HG02870 (cell line): Measurements from ENCODE around the gene DHRSX.
"Not testable (repeated sequence)": the region's sequence is repeated elsewhere in the genome, so short reads cannot be mapped to it uniquely, and the experiment has no call there.

Experiments
- ATAC-seq: cut with Tn5 transposase; IDR thresholded peaks from one replicate; pipeline ENCODE4 v1.9.1; 2021; ENCODE audit warnings: mild to moderate bottlenecking, moderate library complexity; ENCODE audit not compliant: unreplicated experiment

Gene DHRSX

DNA sequence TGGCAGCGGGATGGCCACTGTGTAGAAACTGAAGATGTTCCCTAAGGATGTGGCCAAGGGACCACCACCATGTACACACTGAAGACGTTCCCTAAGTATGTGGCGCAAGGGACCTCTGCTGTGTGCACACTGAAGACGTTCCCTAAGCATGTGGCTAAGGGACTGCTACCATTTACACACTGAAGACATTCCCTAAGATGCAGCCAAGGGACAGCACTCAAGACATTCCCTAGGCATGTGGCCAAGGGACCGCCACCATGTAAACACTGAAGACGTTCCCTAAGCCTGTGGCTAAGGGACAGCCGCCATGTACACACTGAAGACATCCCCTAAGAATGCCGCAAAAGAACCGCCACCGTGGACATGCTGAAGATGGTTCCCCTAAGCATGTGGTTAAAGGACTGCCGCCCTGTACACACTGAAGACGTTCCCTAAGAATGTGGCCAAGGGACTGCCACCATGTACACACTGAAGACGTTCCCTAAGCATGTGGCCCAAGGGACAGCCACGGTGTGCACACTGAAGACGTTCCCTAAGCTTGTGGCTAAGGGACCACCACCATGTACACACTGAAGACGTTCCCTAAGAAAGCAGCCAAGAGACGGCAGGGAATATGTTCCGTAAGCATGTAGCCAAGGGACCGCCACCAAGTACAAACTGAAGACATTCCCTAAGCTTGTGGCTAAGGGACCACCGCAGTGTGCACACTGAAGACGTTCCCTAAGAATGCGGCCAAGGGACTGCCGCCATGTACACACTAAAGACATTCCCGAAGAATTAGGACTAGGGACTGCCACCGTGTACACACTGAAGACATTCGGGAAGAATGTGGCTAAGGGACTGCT is 43.3 kb downstream of the DHRSX start:
- ATAC-seq: no peak

DNA sequence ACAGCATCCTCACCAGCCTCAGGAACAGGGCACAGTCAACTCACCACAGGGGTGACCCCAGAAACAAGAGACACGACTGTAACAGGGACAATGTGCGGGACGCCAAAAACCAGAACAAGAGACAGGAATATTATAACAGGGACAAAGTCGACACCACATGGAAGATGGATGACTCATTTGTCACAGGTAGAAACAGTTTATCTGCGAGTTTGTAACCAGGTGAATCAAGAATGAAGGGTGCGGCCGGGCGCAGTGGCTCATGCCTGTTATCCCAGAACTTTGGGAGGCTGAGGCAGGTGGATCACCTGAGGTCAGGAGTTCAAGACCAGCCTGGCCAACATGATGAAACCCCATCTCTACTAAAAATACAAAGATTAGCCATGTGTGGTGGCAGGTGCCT is 44.7 kb downstream of the DHRSX start:
- ATAC-seq: not testable (repeated sequence)

DNA sequence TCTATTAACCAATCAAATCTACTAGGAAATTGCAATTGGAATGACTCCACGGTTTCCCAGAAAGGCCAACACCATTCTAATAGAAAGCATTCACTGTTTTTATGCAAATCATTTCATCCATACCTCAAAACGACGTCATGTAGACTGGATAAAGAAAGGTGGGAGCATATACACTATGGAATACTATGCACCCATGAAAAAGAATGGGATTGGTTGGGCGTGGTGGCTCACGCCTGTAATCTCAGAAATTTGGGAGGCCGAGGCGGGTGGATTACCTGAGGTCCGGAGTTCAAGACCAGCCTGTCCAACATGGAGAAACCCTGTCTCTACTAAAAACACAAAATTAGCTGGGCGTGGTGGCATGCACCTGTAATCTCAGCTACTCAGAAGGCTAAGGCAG is 46.2 kb downstream of the DHRSX start:
- ATAC-seq: not testable (repeated sequence)

DNA sequence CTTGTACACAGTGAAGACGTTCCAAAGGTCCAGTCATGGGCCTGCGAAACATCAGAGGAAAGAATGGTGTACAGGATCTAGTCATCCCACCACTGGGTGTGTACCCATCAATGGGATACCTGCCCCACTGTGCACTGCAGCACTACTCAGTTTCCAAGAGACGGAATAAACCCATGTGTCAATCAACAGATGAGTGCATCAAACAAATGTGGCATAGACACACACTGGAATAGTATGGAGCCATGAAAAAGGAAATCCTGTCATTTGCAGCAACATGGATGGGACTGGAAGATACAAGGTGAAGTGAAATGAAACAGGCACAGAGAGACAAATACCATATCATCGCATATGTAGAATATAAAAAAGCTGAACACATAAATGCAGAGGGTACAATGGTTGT is 48.0 kb downstream of the DHRSX start:
- ATAC-seq: no peak

DNA sequence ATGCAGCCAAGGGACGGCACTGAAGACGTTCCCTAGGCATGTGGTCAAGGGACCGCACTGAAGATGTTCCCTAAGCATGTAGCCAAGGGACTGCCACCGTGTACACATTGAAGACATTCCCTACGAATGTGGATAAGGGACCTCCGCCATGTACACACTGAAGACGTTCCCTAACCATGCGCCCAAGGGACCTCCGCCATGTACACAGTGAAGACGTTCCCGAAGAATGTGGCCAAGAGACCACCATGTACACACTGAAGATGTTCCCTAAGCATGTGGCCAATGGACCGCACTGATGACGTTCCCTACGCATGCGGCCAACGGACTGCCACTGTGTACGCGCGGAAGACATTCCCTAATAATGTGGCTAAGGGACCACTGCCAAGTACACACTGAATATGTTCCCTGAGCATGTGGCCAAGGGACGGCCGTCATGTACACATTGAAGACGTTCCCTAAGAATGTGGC is 48.4 kb downstream of the DHRSX start:
- no peak for ATAC-seq

DNA sequence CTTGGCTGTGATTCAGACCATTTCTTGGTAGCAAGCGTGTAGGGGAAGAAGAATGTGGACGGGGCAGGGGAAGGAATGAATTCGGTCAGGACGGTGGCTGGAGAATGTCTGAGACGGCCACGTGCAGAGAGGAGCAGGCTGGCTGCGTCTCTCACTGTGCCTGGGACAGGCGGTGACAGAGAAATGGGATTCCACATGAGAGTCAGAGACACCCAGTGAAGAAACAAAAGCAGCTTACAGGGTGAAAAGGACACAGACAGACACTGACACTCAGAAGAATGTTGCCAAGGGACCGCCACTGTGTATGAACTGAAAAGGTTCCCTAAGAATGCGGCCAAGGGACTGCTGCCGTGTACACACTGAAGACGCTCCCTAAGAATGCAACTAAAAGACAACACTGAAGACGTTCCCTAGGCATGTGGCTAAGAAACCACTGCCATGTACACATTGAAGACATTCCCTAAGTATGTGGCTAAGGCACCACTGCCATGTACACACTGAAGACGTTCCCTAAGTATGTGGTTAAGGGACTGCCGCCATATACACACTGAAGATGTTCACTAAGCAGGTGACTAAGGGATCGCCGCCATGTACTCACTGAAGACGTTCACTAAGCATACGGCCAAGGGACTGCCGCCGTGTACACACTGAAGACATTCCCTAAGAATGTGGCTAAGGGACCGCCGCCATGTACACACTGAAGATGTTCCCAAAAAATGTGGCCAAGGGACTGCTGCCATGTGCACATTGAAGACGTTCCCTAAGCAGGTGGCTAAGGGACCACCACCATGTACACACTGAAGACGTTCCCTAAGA is 49.1 kb downstream of the DHRSX start:
- no peak for ATAC-seq

GRCh38 chrX:2450681-2451080 is 50.1 kb downstream of the DHRSX start:
- no peak for ATAC-seq

DNA sequence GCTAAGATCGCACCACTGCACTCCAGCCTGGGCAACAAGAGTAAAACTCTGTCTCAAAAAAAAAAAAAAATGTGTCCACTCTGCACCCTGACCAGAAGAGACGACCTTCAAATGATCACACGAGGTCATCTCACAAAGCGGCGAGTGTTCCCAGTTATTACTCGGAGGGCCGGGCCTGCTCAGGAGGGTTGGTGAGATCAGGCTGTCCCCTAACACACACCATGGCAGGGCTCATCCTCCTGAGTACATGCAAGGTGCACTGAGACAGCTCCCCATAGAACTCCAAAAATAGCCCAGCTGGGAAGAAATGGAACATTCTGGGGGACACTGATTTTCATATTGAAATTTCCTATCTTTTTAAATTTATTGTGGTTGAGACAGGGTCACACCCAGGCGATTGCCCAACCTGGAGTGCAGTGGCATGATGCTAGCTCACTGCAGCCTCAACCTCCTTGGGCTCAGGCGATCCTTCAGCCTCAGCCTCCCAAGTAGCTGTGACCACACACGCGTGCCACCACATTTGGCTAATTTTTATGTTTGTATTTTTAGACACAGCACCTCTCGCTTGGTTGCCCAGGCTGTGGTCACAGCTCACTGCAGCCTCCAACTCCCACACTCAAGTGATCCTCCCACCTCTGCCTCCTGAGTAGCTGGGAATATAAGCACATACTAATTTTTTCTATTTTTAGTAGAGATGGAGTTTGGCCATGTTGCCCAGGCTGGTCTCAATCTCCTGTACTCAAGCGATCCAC is 51.5 kb downstream of the DHRSX start:
- ATAC-seq: no peak

DNA sequence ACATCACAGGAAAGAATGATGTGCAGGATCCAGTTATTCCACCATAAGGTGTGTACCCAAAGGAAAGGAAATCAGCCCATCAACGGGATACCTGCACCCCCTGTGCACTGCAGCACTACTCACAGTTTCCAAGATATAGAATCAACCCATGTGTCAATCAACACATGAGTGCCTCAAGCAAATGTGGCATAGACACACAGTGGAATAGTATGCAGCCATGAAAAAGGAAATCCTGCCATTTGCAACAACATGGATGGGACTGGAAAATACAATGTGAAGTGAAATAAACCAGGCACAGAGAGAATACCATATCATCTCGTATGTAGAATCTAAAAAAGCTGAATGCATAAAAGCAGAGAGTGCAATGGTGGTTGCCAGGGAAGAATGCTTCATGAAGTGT is 53.3 kb downstream of the DHRSX start:
- no peak for ATAC-seq

- ATAC-seq: no peak
These were observed 54.0 kb downstream of the DHRSX start for GRCh38 chrX:2446815-2447214.

DNA sequence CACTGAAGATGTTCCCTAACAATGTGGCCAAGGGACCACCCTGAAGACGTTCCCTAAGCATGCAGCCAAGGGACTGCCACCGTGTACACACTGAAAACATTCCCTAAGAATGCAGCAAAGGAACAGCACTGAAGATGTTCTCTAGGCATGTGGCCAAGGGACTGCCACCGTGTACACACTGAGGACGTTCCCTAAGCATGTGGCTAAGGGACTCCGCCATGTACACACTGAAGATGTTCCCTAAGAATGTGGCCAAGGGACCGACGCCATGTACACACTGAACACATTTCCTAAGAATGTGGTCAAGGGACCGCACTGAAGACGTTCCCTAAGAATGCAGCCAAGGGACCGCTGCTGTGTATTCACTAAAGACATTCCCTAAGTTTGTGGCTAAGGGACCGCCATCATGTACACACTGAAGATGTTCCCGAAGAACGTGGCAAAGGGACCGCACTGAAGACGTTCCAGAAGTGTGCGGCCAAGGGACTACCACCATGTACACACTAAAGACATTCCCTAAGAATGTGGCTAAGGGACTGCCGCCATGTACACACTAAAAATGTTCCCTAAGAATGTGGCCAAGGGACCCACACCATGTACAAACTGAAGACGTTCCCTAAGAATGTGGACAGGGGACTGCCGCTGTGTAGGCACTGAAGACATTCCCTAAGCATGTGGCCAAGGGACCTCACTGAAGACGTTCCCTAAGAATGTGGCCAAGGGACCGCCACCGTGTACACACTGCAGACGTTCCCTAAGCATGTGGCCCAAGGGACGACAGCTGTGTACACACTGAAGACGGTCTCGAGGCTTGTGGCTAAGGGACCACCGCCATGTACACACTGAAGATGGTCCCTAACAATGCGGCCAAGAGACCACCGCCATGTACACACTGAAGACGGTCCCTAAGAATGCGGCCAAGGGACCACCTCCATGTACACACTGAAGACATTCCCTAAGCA is 54.8 kb downstream of the DHRSX start:
- ATAC-seq: no peak

GRCh38 chrX:2442694-2443093 is 58.1 kb downstream of the DHRSX start:
- ATAC-seq: no peak

- ATAC-seq: no peak
These were observed 59.3 kb downstream of the DHRSX start for GRCh38 chrX:2441466-2441865.

DNA sequence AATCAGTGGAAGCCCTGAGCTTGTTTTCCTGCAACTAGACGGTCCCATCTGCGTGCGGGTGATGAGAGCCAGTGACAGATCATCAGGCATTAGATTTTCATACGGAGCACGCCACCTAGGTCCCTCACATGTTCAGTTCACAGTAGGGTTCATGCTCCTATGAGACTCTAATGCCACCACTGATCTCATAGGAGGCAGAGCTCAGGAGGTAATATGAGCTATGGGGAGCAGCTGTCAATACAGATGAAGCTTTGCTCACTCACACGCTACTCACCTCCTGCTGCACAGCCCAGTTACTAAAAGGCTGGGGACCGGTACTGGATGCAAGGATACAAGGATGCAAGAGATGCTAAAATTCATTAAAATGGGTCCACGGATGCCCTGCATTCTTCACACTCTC is 61.2 kb downstream of the DHRSX start:
- no peak for ATAC-seq

DNA sequence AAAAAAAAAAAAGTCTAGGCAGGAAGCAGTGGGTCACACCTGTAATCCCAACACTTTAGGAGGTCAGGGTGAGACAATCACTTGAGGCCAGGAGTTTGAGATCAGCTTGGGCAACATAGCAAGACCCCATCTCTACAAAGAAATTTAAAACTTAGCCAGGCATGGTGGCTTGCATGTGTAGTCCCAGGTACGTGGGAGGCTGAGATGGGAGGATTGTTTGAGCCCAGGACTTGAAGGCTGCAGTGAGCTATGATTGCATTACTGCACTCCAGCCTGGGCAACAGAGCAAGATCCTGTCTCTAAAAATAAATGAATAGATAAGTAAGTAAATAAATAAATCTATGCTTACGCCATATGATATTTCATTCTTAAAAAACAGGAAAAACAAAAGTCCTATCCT is 65.3 kb downstream of the DHRSX start:
- ATAC-seq: no peak

GRCh38 chrX:2434270-2435163 is 66.3 kb downstream of the DHRSX start:
- no peak for ATAC-seq

DNA sequence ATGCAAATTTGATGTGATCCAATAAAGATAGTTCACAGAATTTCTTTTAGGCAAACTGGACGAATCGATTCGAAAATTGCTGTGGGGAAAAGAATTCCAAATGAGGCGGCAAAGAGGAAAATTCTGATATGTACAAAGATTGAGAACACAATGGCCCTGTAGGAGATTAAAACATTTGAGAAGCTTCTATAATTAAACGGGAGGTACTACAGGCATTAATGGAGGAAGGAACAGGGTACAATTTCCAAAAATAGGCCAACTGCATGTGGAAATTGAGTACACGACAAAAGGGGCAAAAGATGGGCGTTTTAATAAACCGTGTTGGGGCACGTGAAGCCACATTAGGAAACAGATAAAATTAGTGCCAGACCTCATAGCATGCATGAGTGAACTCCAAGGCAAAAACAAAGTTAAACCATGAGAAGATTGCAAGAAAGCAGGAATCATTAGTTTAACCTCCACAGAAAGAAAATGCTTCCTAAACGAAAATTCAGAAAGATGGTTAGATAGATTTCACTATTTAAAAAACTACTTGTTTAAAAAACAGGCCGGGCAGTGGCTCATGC is 68.4 kb downstream of the DHRSX start:
- ATAC-seq: no peak

DNA sequence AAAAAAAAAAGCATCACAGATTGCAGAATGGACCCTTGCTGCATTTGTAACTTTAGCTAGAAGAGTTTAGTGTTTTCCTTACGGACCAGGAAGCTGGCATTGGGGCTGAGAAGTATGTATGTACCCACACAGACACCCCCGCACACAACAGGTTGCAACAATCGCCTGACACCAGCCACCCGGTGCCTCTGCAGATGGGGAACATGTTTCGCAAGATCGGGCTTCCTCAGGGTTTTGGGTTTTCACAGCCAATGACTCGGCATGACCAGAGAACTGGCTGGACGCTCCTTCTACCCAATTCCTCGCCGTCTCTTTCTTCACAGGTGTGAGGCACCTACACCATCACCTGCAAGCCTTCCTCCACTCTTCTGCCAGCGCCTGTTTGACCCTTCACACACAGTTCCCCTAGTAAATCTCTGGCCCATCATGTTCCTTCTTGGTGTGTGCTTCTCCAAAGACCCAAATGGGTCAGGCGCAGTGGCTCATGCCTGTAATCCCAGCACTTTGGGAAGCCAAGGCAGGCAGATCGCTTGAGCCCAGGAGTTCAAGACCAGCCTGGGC is 70.4 kb downstream of the DHRSX start:
- ATAC-seq: no peak

GRCh38 chrX:2427737-2428136 is 73.0 kb downstream of the DHRSX start:
- no peak for ATAC-seq
